ENCODE data around the gene ITM2B. TPM values are rescaled to one million over a fixed set of nuclear protein-coding genes. Genes with fewer than 3 reads are reported as not detected.
"Not testable (repeated sequence)": the region's sequence is repeated elsewhere in the genome, so short reads cannot be mapped to it uniquely, and the experiment has no call there.

Gene ITM2B
- total and polyA plus RNA-seq, 12 donors = 229 to 1,235 (median 697) TPM

- intact Hi-C loops (cut with DNase I) = no loop called here
- Histone ChIP-seq H3K36me3 (replicated peaks in 1 of 2) (no peaks in the 10 kb centered on the region), H3K4me3 (no peak overlapping the region), H3K9me3 (replicated peaks in 1 of 3) (no peaks in the 10 kb centered on the region), H3K27ac (no peak overlapping the region), H3K27me3 (no peaks in the 10 kb centered on the region), H3K4me1 (replicated peaks in 1 of 2) (no peaks in the 10 kb centered on the region)
- WGBS, 4 donors = 60 to 70% (median 67%) methylated on average over 8 of the region's 8 CpGs
- DNase-seq = no peak
- TF ChIP-seq, protein P1, sequence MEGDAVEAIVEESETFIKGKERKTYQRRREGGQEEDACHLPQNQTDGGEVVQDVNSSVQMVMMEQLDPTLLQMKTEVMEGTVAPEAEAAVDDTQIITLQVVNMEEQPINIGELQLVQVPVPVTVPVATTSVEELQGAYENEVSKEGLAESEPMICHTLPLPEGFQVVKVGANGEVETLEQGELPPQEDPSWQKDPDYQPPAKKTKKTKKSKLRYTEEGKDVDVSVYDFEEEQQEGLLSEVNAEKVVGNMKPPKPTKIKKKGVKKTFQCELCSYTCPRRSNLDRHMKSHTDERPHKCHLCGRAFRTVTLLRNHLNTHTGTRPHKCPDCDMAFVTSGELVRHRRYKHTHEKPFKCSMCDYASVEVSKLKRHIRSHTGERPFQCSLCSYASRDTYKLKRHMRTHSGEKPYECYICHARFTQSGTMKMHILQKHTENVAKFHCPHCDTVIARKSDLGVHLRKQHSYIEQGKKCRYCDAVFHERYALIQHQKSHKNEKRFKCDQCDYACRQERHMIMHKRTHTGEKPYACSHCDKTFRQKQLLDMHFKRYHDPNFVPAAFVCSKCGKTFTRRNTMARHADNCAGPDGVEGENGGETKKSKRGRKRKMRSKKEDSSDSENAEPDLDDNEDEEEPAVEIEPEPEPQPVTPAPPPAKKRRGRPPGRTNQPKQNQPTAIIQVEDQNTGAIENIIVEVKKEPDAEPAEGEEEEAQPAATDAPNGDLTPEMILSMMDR (IDR thresholded peaks at IDR 0.05) = no peak
- no peak for TF ChIP-seq POLR2A (IDR thresholded peaks at IDR 0.05)
These were observed 40.5 kb upstream of the ITM2B start for GRCh38 chr13:48192411-48192935.

GRCh38 chr13:48194379-48194754, 38.6 kb upstream of the ITM2B start:
- 59 to 70% (median 65%) methylated on average over 3 of the region's 3 CpGs for WGBS, 4 donors
- Histone ChIP-seq H3K4me1 (replicated peaks in 1 of 2) (no peaks in the 10 kb centered on the region), H3K27ac (no peak overlapping the region), H3K36me3 (replicated peaks in 1 of 2) (no peaks in the 10 kb centered on the region), H3K4me3 (no peak overlapping the region), H3K9me3 (replicated peaks in 1 of 3) (no peaks in the 10 kb centered on the region), H3K27me3 (no peaks in the 10 kb centered on the region)
- TF ChIP-seq, protein P1 (IDR thresholded peaks at IDR 0.05) = no peak
- no peak for TF ChIP-seq POLR2A (IDR thresholded peaks at IDR 0.05)
- DNase-seq = no peak
- intact Hi-C loops (cut with DNase I) = no loop called here

GRCh38 chr13:48199404-48199946, 33.5 kb upstream of the ITM2B start:
- H3K27me3 ChIP-seq = no peaks in the 10 kb centered on the region
- WGBS, 4 donors = 66 to 77% (median 72%) methylated on average over 3 to 4 of the region's 4 CpGs
- no peak for DNase-seq
- H3K4me3 ChIP-seq = no peak overlapping the region
- no peaks in the 10 kb centered on the region for H3K36me3 ChIP-seq (replicated peaks in 1 of 2)
- H3K27ac ChIP-seq = no peak overlapping the region
- no peaks in the 10 kb centered on the region for H3K9me3 ChIP-seq (replicated peaks in 1 of 3)
- H3K4me1 ChIP-seq (replicated peaks in 1 of 2) = no peaks in the 10 kb centered on the region
- intact Hi-C loops (cut with DNase I) = no loop called here
- TF ChIP-seq, protein P1 (IDR thresholded peaks at IDR 0.05) = no peak
- TF ChIP-seq POLR2A (IDR thresholded peaks at IDR 0.05) = no peak

GRCh38 chr13:48201044-48201443, 32.0 kb upstream of the ITM2B start:
- H3K4me3 ChIP-seq = no peak overlapping the region
- no peak for DNase-seq
- no peak overlapping the region for H3K27ac ChIP-seq
- H3K36me3 ChIP-seq (replicated peaks in 1 of 2) = no peaks in the 10 kb centered on the region
- TF ChIP-seq, protein P1 (IDR thresholded peaks at IDR 0.05) = no peak
- TF ChIP-seq POLR2A (IDR thresholded peaks at IDR 0.05) = no peak
- H3K9me3 ChIP-seq (replicated peaks in 1 of 3) = no peaks in the 10 kb centered on the region
- no peaks in the 10 kb centered on the region for H3K4me1 ChIP-seq (replicated peaks in 1 of 2)
- 80 to 95% (median 92%) methylated on average over 2 to 3 of the region's 3 CpGs for WGBS, 4 donors
- intact Hi-C loops (cut with DNase I) = no loop called here
- H3K27me3 ChIP-seq = no peaks in the 10 kb centered on the region

GRCh38 chr13:48207207-48207606, 25.8 kb upstream of the ITM2B start:
- H3K9me3 ChIP-seq (replicated peaks in 1 of 3); H3K36me3 ChIP-seq (replicated peaks in 1 of 2); intact Hi-C loops (cut with DNase I); H3K4me3 ChIP-seq; H3K27ac ChIP-seq; DNase-seq; H3K4me1 ChIP-seq (replicated peaks in 1 of 2); H3K27me3 ChIP-seq: not testable (repeated sequence)
- WGBS, 4 donors = 86 to 93% (median 89%) methylated on average over 3 to 4 of the region's 4 CpGs

Measured in adrenal gland (tissue), 12 donors.